ENCODE measurements around the gene MED28.

Gene MED28

GRCh38 chr4:17583276-17583675 lies 31.2 kb upstream of the MED28 start:
- no peaks in the 10 kb centered on the region for H3K9me2 ChIP-seq (replicated peaks; ENCODE audit: insufficient read depth, low read length)

GRCh38 chr4:17583941-17584340 lies 30.5 kb upstream of the MED28 start:
- H3K4me1 ChIP-seq (ENCODE audit: low read length), result peaks cover 15% of the 10 kb centered on the region
- no peaks in the 10 kb centered on the region for H4K20me1 ChIP-seq (ENCODE audit: insufficient read depth, low read length)
- no peaks in the 10 kb centered on the region for H3K9me3 ChIP-seq (replicated peaks; ENCODE audit: insufficient read depth, low read length)
- no peak overlapping the region for H2AFZ ChIP-seq (ENCODE audit: low read length)
- no peak overlapping the region for H3K4me2 ChIP-seq (ENCODE audit: low read depth, low read length)
- H3K79me2 ChIP-seq (ENCODE audit: low read length), result peaks cover 58% of the 10 kb centered on the region
- TF ChIP-seq EZH2 (optimal IDR thresholded peaks at IDR 0.05; ENCODE audit: low read depth, low read length) (no peak), EZH2phosphoT487 (IDR thresholded peaks at IDR 0.05; ENCODE audit: low read length) (no peak), CTCF (IDR thresholded peaks at IDR 0.05; ENCODE audit: low read length) (no peak)
- no peak overlapping the region for H3K4me3 ChIP-seq (ENCODE audit: low read length)
- no peak for DNase-seq
- no peaks in the 10 kb centered on the region for H3K9me2 ChIP-seq (replicated peaks; ENCODE audit: insufficient read depth, low read length)
- H3K9ac ChIP-seq (ENCODE audit: low read length), result no peak overlapping the region
- H3F3A ChIP-seq (ENCODE audit: insufficient read depth, low read length), result peaks cover 6% of the 10 kb centered on the region; the same call in 1 of the 2 replicates
- H3K27ac ChIP-seq (ENCODE audit: low read length), result no peak overlapping the region
- peaks cover 20% of the 10 kb centered on the region for H3K36me3 ChIP-seq (replicated peaks; ENCODE audit: insufficient read depth, low read length)
- H3K27me3 ChIP-seq (replicated peaks; ENCODE audit: insufficient read depth, low read length), result no peaks in the 10 kb centered on the region

More at GRCh38 chr4:17583276-17583675, 31.2 kb upstream of the MED28 start:
- peaks cover 64% of the 10 kb centered on the region for H3K79me2 ChIP-seq (ENCODE audit: low read length)
- peaks cover 16% of the 10 kb centered on the region for H3K4me1 ChIP-seq (ENCODE audit: low read length)
- no peak overlapping the region for H3K27ac ChIP-seq (ENCODE audit: low read length)
- H3K9ac ChIP-seq (ENCODE audit: low read length), result no peak overlapping the region
- no peaks in the 10 kb centered on the region for H3K27me3 ChIP-seq (replicated peaks; ENCODE audit: insufficient read depth, low read length)
- peaks cover 13% of the 10 kb centered on the region for H3F3A ChIP-seq (ENCODE audit: insufficient read depth, low read length)
- no peak overlapping the region for H3K4me2 ChIP-seq (ENCODE audit: low read depth, low read length)
- H3K9me3 ChIP-seq (replicated peaks; ENCODE audit: insufficient read depth, low read length), result no peaks in the 10 kb centered on the region
- H4K20me1 ChIP-seq (ENCODE audit: insufficient read depth, low read length), result no peaks in the 10 kb centered on the region
- no peak overlapping the region for H2AFZ ChIP-seq (ENCODE audit: low read length)
- H3K36me3 ChIP-seq (replicated peaks; ENCODE audit: insufficient read depth, low read length), result peaks cover 20% of the 10 kb centered on the region
- DNase-seq, result no peak
- no peak overlapping the region for H3K4me3 ChIP-seq (ENCODE audit: low read length)
- TF ChIP-seq CTCF (IDR thresholded peaks at IDR 0.05; ENCODE audit: low read length) (no peak), EZH2 (optimal IDR thresholded peaks at IDR 0.05; ENCODE audit: low read depth, low read length) (no peak), EZH2phosphoT487 (IDR thresholded peaks at IDR 0.05; ENCODE audit: low read length) (no peak)

- no peak for DNase-seq
- Histone ChIP-seq H3K79me2 (ENCODE audit: low read length) (peaks cover 52% of the 10 kb centered on the region), H3K4me3 (ENCODE audit: low read length) (no peak overlapping the region), H2AFZ (ENCODE audit: low read length) (no peak overlapping the region), H4K20me1 (ENCODE audit: insufficient read depth, low read length) (no peaks in the 10 kb centered on the region), H3K9me3 (replicated peaks; ENCODE audit: insufficient read depth, low read length) (no peaks in the 10 kb centered on the region), H3K27ac (ENCODE audit: low read length) (no peak overlapping the region), H3F3A (ENCODE audit: insufficient read depth, low read length) (peaks cover under 1% of the 10 kb centered on the region; the same call in 1 of the 2 replicates), H3K27me3 (replicated peaks; ENCODE audit: insufficient read depth, low read length) (no peaks in the 10 kb centered on the region), H3K36me3 (replicated peaks; ENCODE audit: insufficient read depth, low read length) (peaks cover 20% of the 10 kb centered on the region), H3K4me1 (ENCODE audit: low read length) (peaks cover 7% of the 10 kb centered on the region), H3K4me2 (ENCODE audit: low read depth, low read length) (no peak overlapping the region), H3K9ac (ENCODE audit: low read length) (no peak overlapping the region), H3K9me2 (replicated peaks; ENCODE audit: insufficient read depth, low read length) (no peaks in the 10 kb centered on the region)
- no peak for TF ChIP-seq CTCF (IDR thresholded peaks at IDR 0.05; ENCODE audit: low read length)
- TF ChIP-seq EZH2 (optimal IDR thresholded peaks at IDR 0.05; ENCODE audit: low read depth, low read length), result no peak
- TF ChIP-seq EZH2phosphoT487 (IDR thresholded peaks at IDR 0.05; ENCODE audit: low read length), result no peak
Measured at GRCh38 chr4:17584521-17585213, 29.8 kb upstream of the MED28 start.

Data from MM.1S (cell line).